Activated CD8-positive, alpha-beta memory T cell treated with anti-CD3 and anti-CD28 coated beads, Interleukin-2, amount 10 ng/mL, durations not matched to agents 7 days and 5 days (primary cell): ENCODE results near the gene ADA. TPM values are rescaled to one million over a fixed set of nuclear protein-coding genes. Genes with fewer than 3 reads are reported as not detected.
"Not testable (repeated sequence)": the region's sequence is repeated elsewhere in the genome, so short reads cannot be mapped to it uniquely, and the experiment has no call there.

Source experiments
- ATAC-seq: fragments of 150-1000 bp; cut with Tn5 transposase; one replicate; pipeline ENCODE4 v1.10.0; 2021; ENCODE audit warnings: moderate library complexity
- CTCF ChIA-PET: fragments of 350-600 bp; sonication (Branson Sonifier 250); formaldehyde crosslinking; loops from one replicate; lab custom pipeline; 2021; ENCODE audit warnings: antibody characterized with exemption; lab: Charles Lee
- DNase-seq: peaks from one replicate; pipeline ENCODE4 v3.0.0-alpha.2; 2020
- H3K27ac Mint-ChIP-seq: one replicate; pipeline ENCODE4 v1.8.0; 2021; ENCODE audit warnings: mild to moderate bottlenecking, mixed read lengths
- H3K27me3 Mint-ChIP-seq: one replicate; pipeline ENCODE4 v1.8.0; 2021; ENCODE audit warnings: mixed read lengths
- H3K36me3 Mint-ChIP-seq: one replicate; pipeline ENCODE4 v1.8.0; 2021; ENCODE audit warnings: mild to moderate bottlenecking, mixed read lengths
- H3K4me1 Mint-ChIP-seq: one replicate; pipeline ENCODE4 v1.8.0; 2021; ENCODE audit warnings: mixed read lengths
- H3K4me3 Mint-ChIP-seq: one replicate; pipeline ENCODE4 v1.8.0; 2021; ENCODE audit warnings: mild to moderate bottlenecking, moderate library complexity, mixed read lengths
- H3K9me3 Mint-ChIP-seq: one replicate; pipeline ENCODE4 v1.8.0; 2022; ENCODE audit warnings: low read depth, mixed read lengths
- total RNA-seq, 2 experiments: library from RNA; stranded (reverse); gene quantifications; one replicate each; pipeline ENCODE4 v1.2.3, GENCODE V29; 2021

ADA gene
- total RNA-seq, 2 experiments from 2014 or later = 81.4 to 114 TPM

DNA sequence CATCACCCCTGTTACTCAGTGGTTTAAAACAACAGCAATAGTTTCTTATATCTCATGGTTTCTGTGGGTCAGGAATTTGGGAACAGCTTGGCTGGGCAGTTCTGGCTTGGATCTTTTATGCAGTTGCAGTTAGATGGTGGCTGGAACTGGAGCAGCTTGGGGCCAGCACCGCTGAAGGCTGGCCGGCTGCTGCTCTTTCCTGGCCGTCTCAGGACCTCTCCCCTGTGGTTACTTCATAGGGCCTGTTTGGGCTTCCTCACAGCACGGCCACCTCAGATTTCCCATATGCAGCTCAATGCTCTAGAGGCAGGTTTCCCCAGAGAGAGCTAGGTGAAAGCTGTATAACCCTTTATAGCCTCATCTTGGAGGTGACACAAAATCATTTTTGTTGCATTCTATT lies 53.6 kb downstream of the ADA start:
- Mint-ChIP-seq H3K27ac (peak overlapping the region; percentile 58), H3K4me1 (peaks cover 11% of the 10 kb centered on the region), H3K27me3 (no peaks in the 10 kb centered on the region), H3K9me3 (no peaks in the 10 kb centered on the region), H3K36me3 (no peaks in the 10 kb centered on the region), H3K4me3 (no peak overlapping the region)
- ATAC-seq (no peak), DNase-seq (no peak)
- CTCF ChIA-PET = interaction anchor here (0.8 to 2.6 kb wide), 6 partner anchors 12 to 215 kb away, joined by 3 to 12 read pairs (median 3); partner anchors contain the start of gene SERINC3

DNA sequence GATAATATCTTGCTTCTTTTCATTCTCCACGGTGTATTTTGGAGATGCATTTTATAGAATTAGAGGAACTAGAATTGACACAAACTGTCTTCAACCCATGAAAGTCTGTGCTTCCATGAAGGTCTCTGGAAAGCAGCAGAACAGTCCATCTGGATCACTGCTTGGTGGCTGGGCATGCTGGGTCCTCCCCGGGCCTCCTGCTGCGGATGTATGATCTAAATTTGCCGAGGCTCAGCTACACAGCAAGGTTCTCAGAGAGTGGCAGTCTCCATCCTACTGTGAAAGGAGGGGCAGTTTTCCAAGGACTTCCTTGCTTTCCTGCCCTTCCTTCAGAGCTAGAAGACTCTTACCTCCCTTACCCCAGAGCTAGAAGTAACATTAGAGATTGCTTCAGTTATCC lies 54.0 kb downstream of the ADA start:
- no peak for ATAC-seq
- no peaks in the 10 kb centered on the region for H3K36me3 Mint-ChIP-seq
- no peaks in the 10 kb centered on the region for H3K9me3 Mint-ChIP-seq
- no peak overlapping the region for H3K27ac Mint-ChIP-seq
- no peak overlapping the region for H3K4me3 Mint-ChIP-seq
- DNase-seq = no peak
- H3K27me3 Mint-ChIP-seq = no peaks in the 10 kb centered on the region
- CTCF ChIA-PET = interaction anchor here (0.8 to 2.6 kb wide), 3 partner anchors 12 to 208 kb away, joined by 3 to 12 read pairs (median 6); no protein-coding TSS in a partner anchor
- H3K4me1 Mint-ChIP-seq = peaks cover 11% of the 10 kb centered on the region

DNA sequence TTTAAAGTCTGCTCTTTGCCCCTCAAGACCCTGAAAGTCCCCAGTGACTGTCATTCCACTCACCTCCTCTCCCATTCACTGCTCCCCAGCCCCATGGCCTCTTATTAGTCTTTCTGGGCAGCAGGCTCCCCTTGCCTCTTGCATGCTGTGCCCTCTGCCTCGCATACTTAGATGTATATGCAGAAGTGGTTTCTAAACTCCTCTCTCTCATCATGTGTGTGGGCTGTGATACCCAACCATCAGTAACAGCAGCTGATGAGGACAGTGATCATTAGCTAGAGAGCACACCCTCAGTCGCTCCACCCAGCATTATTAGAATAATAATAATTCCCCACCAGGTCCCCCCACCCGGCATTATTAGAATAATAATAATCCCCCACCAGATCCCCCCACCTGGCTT lies 54.6 kb downstream of the ADA start:
- Mint-ChIP-seq H3K36me3 (no peaks in the 10 kb centered on the region), H3K4me1 (peaks cover 11% of the 10 kb centered on the region), H3K4me3 (no peak overlapping the region), H3K27me3 (no peaks in the 10 kb centered on the region), H3K9me3 (no peaks in the 10 kb centered on the region), H3K27ac (no peak overlapping the region)
- DNase-seq (no peak), ATAC-seq (no peak)
- CTCF ChIA-PET = interaction anchor here (2.6 kb wide), 1 partner anchor 14 kb away, joined by 12 read pairs; no protein-coding TSS in a partner anchor

DNA sequence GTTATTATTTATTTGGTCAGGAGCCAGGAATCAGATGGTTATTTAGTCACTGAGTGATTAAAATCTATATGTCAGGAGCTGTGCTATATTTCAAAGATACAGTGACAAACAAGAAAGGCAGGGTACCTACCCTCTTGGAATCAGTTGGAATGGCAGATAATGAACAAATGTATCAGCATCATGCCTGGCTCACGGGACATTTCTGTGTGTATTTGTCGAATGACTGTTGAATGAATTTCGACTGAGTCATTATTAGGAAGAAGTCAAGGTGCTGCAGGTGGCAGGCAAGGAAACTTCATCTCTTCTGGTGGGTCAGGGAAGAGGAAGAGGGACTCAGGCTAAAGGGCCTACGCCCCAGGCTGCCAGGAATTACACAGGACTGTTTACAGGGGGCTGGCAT lies 55.5 kb downstream of the ADA start:
- no peaks in the 10 kb centered on the region for H3K36me3 Mint-ChIP-seq

DNA sequence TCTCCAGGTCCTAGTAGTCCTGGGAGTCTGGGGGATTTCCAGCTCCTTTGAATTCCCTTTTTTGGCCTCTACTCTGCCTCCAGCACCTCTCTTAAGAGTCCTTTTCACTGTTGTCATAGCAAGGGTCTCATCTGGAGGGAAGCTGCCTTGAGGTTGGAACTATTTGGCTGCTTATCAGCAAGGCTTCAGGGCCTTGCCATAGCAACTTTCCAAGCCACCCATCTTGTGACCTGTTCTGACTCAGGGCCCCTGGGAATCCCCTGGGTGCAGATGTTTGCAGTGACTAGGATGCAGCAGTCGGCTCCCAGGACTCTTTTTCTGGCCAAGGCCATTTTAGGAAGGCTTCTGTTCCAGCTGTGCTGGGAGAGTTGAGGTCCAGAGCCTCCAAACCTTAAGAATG lies 56.8 kb downstream of the ADA start:
- DNase-seq (no peak), ATAC-seq (no peak)
- Mint-ChIP-seq H3K9me3 (no peaks in the 10 kb centered on the region), H3K4me3 (no peak overlapping the region), H3K4me1 (peaks cover 11% of the 10 kb centered on the region), H3K27ac (no peak overlapping the region), H3K36me3 (no peaks in the 10 kb centered on the region), H3K27me3 (no peaks in the 10 kb centered on the region)
- CTCF ChIA-PET = interaction anchor here (1.1 to 1.3 kb wide), 3 partner anchors 15 to 92 kb away, joined by 3 to 8 read pairs (median 3); no protein-coding TSS in a partner anchor

More for the DNA sequence above, 55.5 kb downstream of the ADA start:
- CTCF ChIA-PET = no interaction called here
- Mint-ChIP-seq H3K4me1 (peaks cover 11% of the 10 kb centered on the region), H3K9me3 (no peaks in the 10 kb centered on the region), H3K27ac (no peak overlapping the region), H3K27me3 (no peaks in the 10 kb centered on the region), H3K4me3 (no peak overlapping the region)
- ATAC-seq (no peak), DNase-seq (no peak)

DNA sequence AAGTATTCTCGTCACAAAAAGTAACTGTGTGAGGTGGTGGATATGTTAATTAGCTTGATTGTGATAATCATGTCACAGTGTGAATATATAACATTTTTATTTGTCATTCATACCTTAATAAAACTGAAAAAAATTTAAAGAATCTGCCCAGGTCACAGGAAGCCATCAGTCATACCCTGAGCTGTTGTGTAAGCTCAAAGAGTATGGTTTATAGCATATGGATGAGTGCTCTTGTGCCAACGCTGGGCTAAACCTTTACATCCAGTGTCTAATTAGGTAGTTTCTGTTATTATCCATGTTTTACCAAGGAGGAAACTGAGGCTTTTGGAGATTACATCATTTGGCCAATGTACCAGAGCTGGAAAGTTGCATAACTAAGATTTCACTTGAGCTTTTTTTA lies 57.7 kb downstream of the ADA start:
- CTCF ChIA-PET = interaction anchor here (1.1 kb wide), 1 partner anchor 91 kb away, joined by 3 read pairs; no protein-coding TSS in a partner anchor
- H3K4me3 Mint-ChIP-seq = no peak overlapping the region
- no peak for DNase-seq
- H3K9me3 Mint-ChIP-seq = no peaks in the 10 kb centered on the region
- no peaks in the 10 kb centered on the region for H3K27me3 Mint-ChIP-seq
- peaks cover 7% of the 10 kb centered on the region for H3K4me1 Mint-ChIP-seq
- H3K27ac Mint-ChIP-seq = no peak overlapping the region
- ATAC-seq = no peak
- no peaks in the 10 kb centered on the region for H3K36me3 Mint-ChIP-seq

DNA sequence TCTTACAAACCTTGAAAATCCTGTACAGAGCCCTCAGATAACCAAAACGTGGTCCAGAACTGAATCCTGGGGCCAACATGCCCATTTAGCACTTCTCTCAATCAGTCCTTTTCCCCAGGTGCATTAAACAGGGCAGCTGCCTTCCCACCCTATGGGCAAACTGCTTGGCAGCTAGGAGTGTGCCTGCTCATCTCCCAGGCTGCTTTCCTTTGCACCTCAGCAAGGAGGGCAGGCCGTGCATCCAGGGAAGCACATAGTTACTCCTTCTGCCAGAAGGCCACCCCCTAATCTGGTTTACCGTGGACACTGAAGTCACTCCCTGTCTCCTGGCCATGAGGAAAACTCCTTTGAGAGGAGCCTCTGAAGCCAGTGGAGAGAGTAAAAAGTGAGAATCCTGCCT lies 59.1 kb downstream of the ADA start:
- Mint-ChIP-seq H3K4me1 (no peaks in the 10 kb centered on the region), H3K27me3 (peaks cover 5% of the 10 kb centered on the region), H3K4me3 (no peak overlapping the region), H3K9me3 (no peaks in the 10 kb centered on the region), H3K36me3 (no peaks in the 10 kb centered on the region), H3K27ac (no peak overlapping the region)
- no peak for DNase-seq
- no peak for ATAC-seq
- CTCF ChIA-PET = no interaction called here

DNA sequence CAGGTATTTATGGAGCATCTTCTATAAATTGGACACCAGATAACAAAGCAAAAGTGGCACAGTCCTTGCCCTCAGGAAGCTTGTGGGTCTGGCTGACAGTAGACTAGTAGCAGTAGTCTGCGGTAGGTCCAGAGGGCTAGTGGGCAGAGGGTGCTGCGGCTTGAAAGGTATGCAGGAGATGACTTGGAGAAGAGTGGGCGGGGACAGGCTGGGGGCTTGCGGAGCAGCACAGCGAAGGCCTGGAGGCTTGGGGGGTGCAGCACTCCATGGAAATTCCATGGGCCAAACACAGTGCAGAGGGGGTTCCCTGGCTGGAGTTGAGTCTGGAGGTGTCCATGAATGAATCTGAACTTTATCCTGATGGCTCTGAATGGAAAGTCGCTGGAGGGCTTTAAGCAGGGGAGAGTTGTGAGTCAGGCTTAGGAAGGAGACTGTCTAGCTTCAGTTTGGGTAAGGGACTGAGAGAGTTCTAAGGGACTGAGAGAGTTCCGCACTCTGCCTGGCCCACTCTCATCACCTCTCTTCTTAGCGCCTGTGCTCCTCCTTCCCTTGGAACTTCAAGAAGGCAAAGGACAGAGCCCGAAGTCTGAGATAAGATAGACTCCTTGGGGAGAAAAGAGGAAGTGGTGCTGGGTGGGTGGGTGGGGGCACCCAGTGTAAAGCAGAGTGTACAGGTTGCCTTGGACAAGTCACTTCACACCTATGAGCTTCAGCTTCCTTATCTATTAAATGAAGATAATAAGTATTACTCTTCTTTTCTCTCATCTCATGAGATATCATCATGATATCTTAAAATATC lies 60.3 kb downstream of the ADA start:
- ATAC-seq (no peak), DNase-seq (no peak)
- peaks cover 5% of the 10 kb centered on the region for H3K27me3 Mint-ChIP-seq
- H3K27ac Mint-ChIP-seq = no peak overlapping the region
- CTCF ChIA-PET = interaction anchor here (0.8 to 1.1 kb wide), 2 partner anchors 9 to 19 kb away, joined by 3 read pairs; partner anchors contain the start of gene PKIG
- no peak overlapping the region for H3K4me3 Mint-ChIP-seq
- no peaks in the 10 kb centered on the region for H3K36me3 Mint-ChIP-seq
- peaks cover 2% of the 10 kb centered on the region for H3K4me1 Mint-ChIP-seq
- no peaks in the 10 kb centered on the region for H3K9me3 Mint-ChIP-seq

DNA sequence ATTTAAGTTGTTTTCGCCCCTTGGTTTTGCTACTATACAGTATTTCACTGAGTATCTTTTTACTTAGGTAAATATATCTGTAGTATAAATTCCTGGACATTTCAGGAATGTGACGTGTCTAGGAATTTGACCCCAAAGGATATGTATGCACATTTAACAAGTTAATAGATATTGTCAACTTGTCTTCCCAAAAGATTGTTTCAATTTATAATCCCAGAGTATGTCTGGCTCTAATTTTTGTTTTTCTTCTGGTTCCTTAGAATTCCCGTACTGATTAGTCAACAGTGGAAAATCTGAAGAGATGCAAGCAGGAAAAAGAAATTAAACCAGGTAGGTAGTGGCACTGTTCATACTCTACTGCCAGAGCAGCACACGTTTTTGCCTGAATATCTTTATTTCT lies 62.0 kb downstream of the ADA start:
- H3K4me3 Mint-ChIP-seq = no peak overlapping the region
- H3K4me1 Mint-ChIP-seq = peaks cover 5% of the 10 kb centered on the region
- no peak for ATAC-seq
- no peak overlapping the region for H3K27ac Mint-ChIP-seq
- H3K36me3 Mint-ChIP-seq = no peaks in the 10 kb centered on the region
- H3K27me3 Mint-ChIP-seq = peaks cover 5% of the 10 kb centered on the region
- CTCF ChIA-PET = no interaction called here
- no peaks in the 10 kb centered on the region for H3K9me3 Mint-ChIP-seq
- no peak for DNase-seq

DNA sequence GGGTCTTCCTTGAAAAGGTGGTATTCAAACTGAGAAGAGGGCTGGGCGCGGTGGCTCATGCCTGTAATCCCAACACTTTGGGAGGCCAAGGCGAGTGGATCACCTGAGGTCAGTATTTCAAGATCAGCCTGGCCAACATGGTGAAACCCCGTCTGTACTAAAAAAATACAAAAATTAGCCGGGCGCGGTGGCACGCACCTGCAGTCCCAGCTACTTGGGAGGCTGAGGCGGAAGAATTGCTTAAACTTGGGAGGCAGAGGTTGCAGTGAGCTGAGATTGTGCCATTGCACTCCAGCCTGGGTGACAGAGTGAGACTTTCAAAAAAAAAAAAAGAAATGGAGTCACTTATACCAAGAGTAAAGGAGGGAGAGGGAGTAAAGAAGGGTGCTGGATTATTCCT lies 63.2 kb downstream of the ADA start:
- not testable (repeated sequence) for H3K36me3 Mint-ChIP-seq, H3K27me3 Mint-ChIP-seq, H3K4me1 Mint-ChIP-seq, H3K27ac Mint-ChIP-seq, DNase-seq, ATAC-seq, H3K9me3 Mint-ChIP-seq, H3K4me3 Mint-ChIP-seq
- CTCF ChIA-PET = interaction anchor here (0.7 kb wide), 1 partner anchor 148 kb away, joined by 3 read pairs; no protein-coding TSS in a partner anchor

DNA sequence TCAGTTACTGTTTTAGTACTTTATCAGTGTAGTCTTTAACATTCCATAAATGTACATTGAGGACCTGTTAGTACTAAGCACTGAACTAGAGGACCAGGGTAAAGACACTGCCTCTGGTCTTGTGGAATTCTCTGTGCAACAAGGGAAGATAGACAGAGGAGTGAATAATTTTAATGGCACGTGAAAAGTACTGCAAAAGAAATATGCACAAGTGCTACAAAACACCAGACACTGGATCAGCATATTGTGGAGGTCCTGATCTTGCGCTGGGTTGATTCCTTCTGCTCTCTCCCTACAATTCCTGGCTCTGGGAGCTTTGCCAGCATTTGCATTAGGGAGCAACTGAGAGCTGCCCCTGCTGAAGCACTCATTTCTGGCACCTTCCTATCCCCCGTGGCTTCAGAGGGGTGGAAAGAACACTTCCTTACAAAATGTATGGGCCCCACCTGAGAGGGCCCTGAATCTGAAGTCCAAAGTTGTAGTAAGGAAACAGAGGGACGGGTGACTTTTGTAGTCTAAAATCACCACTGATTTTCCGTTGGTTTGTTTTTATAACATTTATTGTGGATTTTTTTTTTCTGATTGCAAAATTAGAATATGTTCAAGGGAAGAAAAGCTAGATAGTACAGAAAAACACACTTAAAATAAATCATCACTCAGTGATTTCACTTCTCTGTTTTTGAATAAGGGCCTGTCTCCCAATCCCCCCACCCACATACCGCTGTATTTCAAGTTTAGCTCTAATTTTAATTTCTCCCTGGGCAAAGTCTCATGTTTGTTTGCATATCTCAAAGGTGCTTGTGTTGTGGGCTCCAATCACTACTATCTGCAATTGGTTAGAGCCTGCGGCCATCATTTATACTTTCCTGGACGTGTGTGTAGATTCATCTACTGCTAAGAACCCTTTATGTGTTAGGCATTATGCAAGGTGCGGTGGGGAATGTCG lies 64.2 kb downstream of the ADA start:
- Mint-ChIP-seq H3K4me1 (peaks cover 5% of the 10 kb centered on the region), H3K27me3 (peaks cover 5% of the 10 kb centered on the region)

DNA sequence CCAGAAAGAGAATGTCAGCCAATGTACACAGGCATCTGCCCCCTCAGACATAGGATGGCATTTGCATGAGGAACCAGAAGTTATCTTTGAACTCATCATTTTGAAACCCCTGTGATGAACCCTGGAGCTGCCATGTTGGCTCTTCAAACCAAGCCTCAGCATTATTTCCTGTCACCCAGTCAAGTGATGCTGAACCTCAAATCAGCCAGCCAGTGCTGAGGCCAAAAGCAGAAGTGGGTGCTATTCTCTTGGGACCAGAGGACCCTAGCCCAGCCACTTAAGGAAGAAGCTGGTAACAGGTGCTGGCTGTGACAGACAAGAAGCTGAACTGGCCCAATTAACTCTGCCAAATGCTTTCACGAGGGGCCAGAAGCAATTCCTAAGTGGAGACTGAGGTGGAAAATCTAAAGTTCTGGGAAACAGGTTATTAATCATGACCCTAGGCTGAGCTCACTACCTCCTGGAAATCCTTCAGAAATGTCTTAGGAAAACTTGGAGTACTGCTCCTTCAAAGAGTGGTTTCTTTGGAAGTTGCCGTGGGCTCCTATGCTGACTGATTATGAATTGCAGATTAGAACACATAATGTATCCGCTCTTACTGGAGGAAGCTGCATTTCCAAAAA lies 65.1 kb downstream of the ADA start:
- H3K9me3 Mint-ChIP-seq = no peaks in the 10 kb centered on the region
- ATAC-seq = no peak
- CTCF ChIA-PET = interaction anchor here (1.1 to 1.4 kb wide), 3 partner anchors 11 to 20 kb away, joined by 3 read pairs; no protein-coding TSS in a partner anchor
- DNase-seq = no peak
- peaks cover 6% of the 10 kb centered on the region for H3K4me1 Mint-ChIP-seq
- no peak overlapping the region for H3K27ac Mint-ChIP-seq
- no peak overlapping the region for H3K4me3 Mint-ChIP-seq
- no peaks in the 10 kb centered on the region for H3K36me3 Mint-ChIP-seq
- peaks cover 5% of the 10 kb centered on the region for H3K27me3 Mint-ChIP-seq

More for the DNA sequence above, 64.2 kb downstream of the ADA start:
- no peaks in the 10 kb centered on the region for H3K9me3 Mint-ChIP-seq
- H3K36me3 Mint-ChIP-seq = no peaks in the 10 kb centered on the region
- DNase-seq (no peak), ATAC-seq (no peak)
- H3K27ac Mint-ChIP-seq = no peak overlapping the region
- CTCF ChIA-PET = interaction anchor here (0.7 to 1.4 kb wide), 3 partner anchors 13 to 147 kb away, joined by 3 read pairs; no protein-coding TSS in a partner anchor
- H3K4me3 Mint-ChIP-seq = no peak overlapping the region
